Loucy (cell line): ENCODE measurements around the gene ATP13A5.

ENCODE experiments used
- H2AFZ ChIP-seq: fragments of 200-600 bp; sonication (generic); 2 replicates; pipeline ENCODE4 v1.6.0; 2016; ENCODE audit warnings: antibody characterized with exemption, mild to moderate bottlenecking, low read length, moderate library complexity
- H3F3A ChIP-seq: fragments of 200-600 bp; 2 replicates; pipeline ENCODE4 v1.6.0; 2016; ENCODE audit warnings: antibody characterized with exemption, low read depth, mild to moderate bottlenecking
- H3K27me3 ChIP-seq: fragments of 200-600 bp; sonication (generic); 2 replicates; pipeline ENCODE4 v1.6.1; 2014; ENCODE audit warnings: low read length, mild to moderate bottlenecking; ENCODE audit not compliant: insufficient read depth, poor library complexity, severe bottlenecking
- H3K36me3 ChIP-seq: fragments of 200-600 bp; sonication (generic); 2 replicates; pipeline ENCODE4 v1.6.1; 2016; ENCODE audit warnings: low read length; ENCODE audit not compliant: insufficient read depth
- H3K4me1 ChIP-seq: fragments of 200-600 bp; sonication (generic); 2 replicates; pipeline ENCODE4 v1.5.1; 2014; ENCODE audit warnings: low read length, mild to moderate bottlenecking; ENCODE audit not compliant: insufficient read depth, poor library complexity, severe bottlenecking
- H3K4me2 ChIP-seq: fragments of 200-600 bp; sonication (generic); 2 replicates; pipeline ENCODE4 v1.6.0; 2014; ENCODE audit warnings: antibody characterized with exemption, low read length, low read depth, mild to moderate bottlenecking; ENCODE audit not compliant: poor library complexity, severe bottlenecking
- H3K4me3 ChIP-seq: fragments of 200-600 bp; sonication (generic); 2 replicates; pipeline ENCODE4 v1.5.1; 2014; ENCODE audit warnings: low read length, mild to moderate bottlenecking, mixed read lengths; ENCODE audit not compliant: poor library complexity, severe bottlenecking
- H3K79me2 ChIP-seq: fragments of 200-600 bp; sonication (generic); 2 replicates; pipeline ENCODE4 v1.6.1; 2014; ENCODE audit warnings: low read length; ENCODE audit not compliant: insufficient read depth
- H3K9ac ChIP-seq: fragments of 200-600 bp; sonication (generic); 2 replicates; pipeline ENCODE4 v1.6.0; 2014; ENCODE audit warnings: mild to moderate bottlenecking, low read depth, low read length, moderate library complexity; ENCODE audit not compliant: poor library complexity, severe bottlenecking
- H3K9me2 ChIP-seq: fragments of 200-600 bp; sonication (generic); replicated peaks from 2 replicates; pipeline ENCODE4 v1.6.1; 2016; ENCODE audit warnings: low read depth, low read length, mixed read lengths
- H3K9me3 ChIP-seq: fragments of 200-600 bp; sonication (generic); 2 replicates; pipeline ENCODE4 v1.6.1; 2014; ENCODE audit warnings: mild to moderate bottlenecking, antibody characterized with exemption, low read length, low read depth; ENCODE audit not compliant: insufficient read depth
- H4K20me1 ChIP-seq: fragments of 200-600 bp; sonication (generic); 2 replicates; pipeline ENCODE4 v1.6.0; 2014; ENCODE audit warnings: antibody characterized with exemption, low read length, mild to moderate bottlenecking; ENCODE audit not compliant: insufficient read depth, poor library complexity, severe bottlenecking
- CTCF ChIP-seq: fragments of 200-600 bp; sonication (generic); conservative IDR thresholded peaks from 2 replicates; pipeline ENCODE4 v1.5.1; 2014; ENCODE audit warnings: mild to moderate bottlenecking, antibody characterized with exemption, low read length
- EZH2phosphoT487 ChIP-seq: fragments of 200-600 bp; IDR thresholded peaks from 2 replicates; pipeline ENCODE4 v1.6.1; 2018; ENCODE audit warnings: antibody characterized with exemption, mild to moderate bottlenecking, moderate library complexity, borderline replicate concordance

The ATP13A5 gene

GRCh38 chr3:193229851-193230420, 148.6 kb downstream of the ATP13A5 start:
- no peak overlapping the region for H3K4me2 ChIP-seq
- TF ChIP-seq EZH2phosphoT487 (no peak), CTCF (no peak)

GRCh38 chr3:193228206-193228605, 150.3 kb downstream of the ATP13A5 start:
- Histone ChIP-seq H3K4me3 (no peak overlapping the region), H3K27me3 (no peaks in the 10 kb centered on the region), H3K9me3 (no peaks in the 10 kb centered on the region), H3K9me2 (no peaks in the 10 kb centered on the region), H3K4me2 (no peak overlapping the region), H2AFZ (no peak overlapping the region), H3K4me1 (no peaks in the 10 kb centered on the region), H3K9ac (no peak overlapping the region), H3F3A (no peaks in the 10 kb centered on the region), H3K36me3 (no peaks in the 10 kb centered on the region), H4K20me1 (no peaks in the 10 kb centered on the region), H3K79me2 (no peaks in the 10 kb centered on the region)
- no peak for TF ChIP-seq CTCF
- no peak for TF ChIP-seq EZH2phosphoT487

More at GRCh38 chr3:193229851-193230420, 148.6 kb downstream of the ATP13A5 start:
- H3K79me2 ChIP-seq: no peaks in the 10 kb centered on the region
- H3K27me3 ChIP-seq: no peaks in the 10 kb centered on the region
- H3K9ac ChIP-seq: no peak overlapping the region
- H2AFZ ChIP-seq: no peak overlapping the region
- H3K9me2 ChIP-seq: no peaks in the 10 kb centered on the region
- no peaks in the 10 kb centered on the region for H3F3A ChIP-seq
- H3K36me3 ChIP-seq: no peaks in the 10 kb centered on the region
- no peaks in the 10 kb centered on the region for H3K9me3 ChIP-seq
- H3K4me1 ChIP-seq: no peaks in the 10 kb centered on the region
- H4K20me1 ChIP-seq: no peaks in the 10 kb centered on the region
- H3K4me3 ChIP-seq: no peak overlapping the region

- H4K20me1 ChIP-seq: no peaks in the 10 kb centered on the region
- H3K36me3 ChIP-seq: no peaks in the 10 kb centered on the region
- no peaks in the 10 kb centered on the region for H3K9me3 ChIP-seq
- H3K9me2 ChIP-seq: no peaks in the 10 kb centered on the region
- H2AFZ ChIP-seq: no peak overlapping the region
- H3K4me3 ChIP-seq: no peak overlapping the region
- H3K27me3 ChIP-seq: no peaks in the 10 kb centered on the region
- H3F3A ChIP-seq: no peaks in the 10 kb centered on the region
- no peaks in the 10 kb centered on the region for H3K79me2 ChIP-seq
- H3K4me2 ChIP-seq: no peak overlapping the region
- H3K9ac ChIP-seq: no peak overlapping the region
- no peaks in the 10 kb centered on the region for H3K4me1 ChIP-seq
- TF ChIP-seq CTCF (no peak), EZH2phosphoT487 (no peak)
Observed at GRCh38 chr3:193225302-193226125, 153.0 kb downstream of the ATP13A5 start.
